ENCODE data around the gene CAPN7. TPM values are rescaled to one million over a fixed set of nuclear protein-coding genes. Genes with fewer than 3 reads are reported as not detected.

The CAPN7 gene
- total RNA-seq, 1 experiment from 2014 or later: 27.7 TPM

DNA sequence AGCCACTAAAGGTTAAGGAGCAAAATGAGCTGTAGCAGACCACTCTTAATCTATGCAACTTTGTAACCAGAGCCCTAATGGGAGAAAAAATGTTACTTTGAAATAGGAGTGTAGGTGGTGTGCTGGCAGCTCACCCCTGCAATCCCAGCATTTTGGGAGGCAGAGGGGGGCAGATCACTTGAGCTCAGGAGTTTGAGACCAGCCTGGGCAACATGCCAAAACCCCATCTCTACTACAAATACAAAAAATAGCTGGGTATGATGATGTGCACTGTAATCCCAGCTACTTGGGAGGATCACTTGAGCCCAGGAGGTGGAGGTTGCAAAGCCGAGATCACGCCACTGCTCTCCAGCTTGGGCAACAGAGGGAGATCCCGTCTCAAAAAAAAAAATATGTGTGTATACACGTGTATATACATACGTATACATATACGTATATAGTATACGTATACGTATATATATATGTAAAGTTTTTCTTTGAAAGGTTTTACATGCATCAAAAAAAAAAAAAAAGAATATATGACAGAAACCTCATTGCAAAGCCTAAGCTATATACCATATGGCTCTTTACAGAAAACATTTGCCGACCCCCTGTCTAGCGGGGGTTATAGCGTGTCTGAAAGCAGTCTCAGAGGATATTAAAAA, 15.7 kb downstream of the CAPN7 start:
- H3K27ac ChIP-seq (ENCODE audit: low read depth, low read length): no peak overlapping the region
- H3K4me3 ChIP-seq (replicated peaks in 1 of 2; ENCODE audit: low read depth in 1 of 2, low read length in 2 of 2): no peak overlapping the region
- H4K20me1 ChIP-seq (ENCODE audit: insufficient read depth): no peaks in the 10 kb centered on the region
- H3K27me3 ChIP-seq (ENCODE audit: insufficient read depth, low read length): no peaks in the 10 kb centered on the region
- DNase-seq (ENCODE audit: low read depth, low spot score) (no peak), ATAC-seq (no peak)
- TF ChIP-seq POLR2AphosphoS5 (IDR thresholded peaks at IDR 0.05; ENCODE audit: low read depth, low read length) (no peak), EZH2phosphoT487 (IDR thresholded peaks at IDR 0.05; ENCODE audit: borderline replicate concordance) (no peak), SIN3A (IDR thresholded peaks at IDR 0.05; ENCODE audit: low read depth) (no peak), EGR1 (IDR thresholded peaks at IDR 0.05; ENCODE audit: low read depth) (no peak), SP1 (IDR thresholded peaks at IDR 0.05; ENCODE audit: low read depth) (no peak), CEBPB (IDR thresholded peaks at IDR 0.05; ENCODE audit: low read depth) (no peak), SRF (IDR thresholded peaks at IDR 0.05; ENCODE audit: low read depth) (no peak), YY1 (IDR thresholded peaks at IDR 0.05; ENCODE audit: extremely low read depth, insufficient replicate concordance, low read depth, low read length) (no peak), ZFX (IDR thresholded peaks at IDR 0.05) (no peak), POLR2A (IDR thresholded peaks at IDR 0.05; ENCODE audit: borderline replicate concordance, extremely low read depth, insufficient read depth, insufficient read length) (no peak), FOSL1 (IDR thresholded peaks at IDR 0.05; ENCODE audit: low read depth) (no peak), CBX3 (IDR thresholded peaks at IDR 0.05; ENCODE audit: low read depth) (no peak), ELF1 (IDR thresholded peaks at IDR 0.05; ENCODE audit: borderline replicate concordance, low read depth) (no peak)
- TF ChIP-seq, protein P1, sequence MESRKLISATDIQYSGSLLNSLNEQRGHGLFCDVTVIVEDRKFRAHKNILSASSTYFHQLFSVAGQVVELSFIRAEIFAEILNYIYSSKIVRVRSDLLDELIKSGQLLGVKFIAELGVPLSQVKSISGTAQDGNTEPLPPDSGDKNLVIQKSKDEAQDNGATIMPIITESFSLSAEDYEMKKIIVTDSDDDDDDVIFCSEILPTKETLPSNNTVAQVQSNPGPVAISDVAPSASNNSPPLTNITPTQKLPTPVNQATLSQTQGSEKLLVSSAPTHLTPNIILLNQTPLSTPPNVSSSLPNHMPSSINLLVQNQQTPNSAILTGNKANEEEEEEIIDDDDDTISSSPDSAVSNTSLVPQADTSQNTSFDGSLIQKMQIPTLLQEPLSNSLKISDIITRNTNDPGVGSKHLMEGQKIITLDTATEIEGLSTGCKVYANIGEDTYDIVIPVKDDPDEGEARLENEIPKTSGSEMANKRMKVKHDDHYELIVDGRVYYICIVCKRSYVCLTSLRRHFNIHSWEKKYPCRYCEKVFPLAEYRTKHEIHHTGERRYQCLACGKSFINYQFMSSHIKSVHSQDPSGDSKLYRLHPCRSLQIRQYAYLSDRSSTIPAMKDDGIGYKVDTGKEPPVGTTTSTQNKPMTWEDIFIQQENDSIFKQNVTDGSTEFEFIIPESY (IDR thresholded peaks at IDR 0.05; ENCODE audit: extremely low read depth, insufficient replicate concordance, low read length): no peak
- TF ChIP-seq, protein P2, sequence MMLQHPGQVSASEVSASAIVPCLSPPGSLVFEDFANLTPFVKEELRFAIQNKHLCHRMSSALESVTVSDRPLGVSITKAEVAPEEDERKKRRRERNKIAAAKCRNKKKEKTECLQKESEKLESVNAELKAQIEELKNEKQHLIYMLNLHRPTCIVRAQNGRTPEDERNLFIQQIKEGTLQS (IDR thresholded peaks at IDR 0.05): no peak
- TF ChIP-seq, protein P3, sequence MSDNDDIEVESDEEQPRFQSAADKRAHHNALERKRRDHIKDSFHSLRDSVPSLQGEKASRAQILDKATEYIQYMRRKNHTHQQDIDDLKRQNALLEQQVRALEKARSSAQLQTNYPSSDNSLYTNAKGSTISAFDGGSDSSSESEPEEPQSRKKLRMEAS (IDR thresholded peaks at IDR 0.05): no peak
- TF ChIP-seq, protein P4, sequence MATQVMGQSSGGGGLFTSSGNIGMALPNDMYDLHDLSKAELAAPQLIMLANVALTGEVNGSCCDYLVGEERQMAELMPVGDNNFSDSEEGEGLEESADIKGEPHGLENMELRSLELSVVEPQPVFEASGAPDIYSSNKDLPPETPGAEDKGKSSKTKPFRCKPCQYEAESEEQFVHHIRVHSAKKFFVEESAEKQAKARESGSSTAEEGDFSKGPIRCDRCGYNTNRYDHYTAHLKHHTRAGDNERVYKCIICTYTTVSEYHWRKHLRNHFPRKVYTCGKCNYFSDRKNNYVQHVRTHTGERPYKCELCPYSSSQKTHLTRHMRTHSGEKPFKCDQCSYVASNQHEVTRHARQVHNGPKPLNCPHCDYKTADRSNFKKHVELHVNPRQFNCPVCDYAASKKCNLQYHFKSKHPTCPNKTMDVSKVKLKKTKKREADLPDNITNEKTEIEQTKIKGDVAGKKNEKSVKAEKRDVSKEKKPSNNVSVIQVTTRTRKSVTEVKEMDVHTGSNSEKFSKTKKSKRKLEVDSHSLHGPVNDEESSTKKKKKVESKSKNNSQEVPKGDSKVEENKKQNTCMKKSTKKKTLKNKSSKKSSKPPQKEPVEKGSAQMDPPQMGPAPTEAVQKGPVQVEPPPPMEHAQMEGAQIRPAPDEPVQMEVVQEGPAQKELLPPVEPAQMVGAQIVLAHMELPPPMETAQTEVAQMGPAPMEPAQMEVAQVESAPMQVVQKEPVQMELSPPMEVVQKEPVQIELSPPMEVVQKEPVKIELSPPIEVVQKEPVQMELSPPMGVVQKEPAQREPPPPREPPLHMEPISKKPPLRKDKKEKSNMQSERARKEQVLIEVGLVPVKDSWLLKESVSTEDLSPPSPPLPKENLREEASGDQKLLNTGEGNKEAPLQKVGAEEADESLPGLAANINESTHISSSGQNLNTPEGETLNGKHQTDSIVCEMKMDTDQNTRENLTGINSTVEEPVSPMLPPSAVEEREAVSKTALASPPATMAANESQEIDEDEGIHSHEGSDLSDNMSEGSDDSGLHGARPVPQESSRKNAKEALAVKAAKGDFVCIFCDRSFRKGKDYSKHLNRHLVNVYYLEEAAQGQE (IDR thresholded peaks at IDR 0.05; ENCODE audit: low read depth): no peak
- H3K79me2 ChIP-seq (ENCODE audit: insufficient read depth, low read length): no peaks in the 10 kb centered on the region
- no peak overlapping the region for H3K9ac ChIP-seq (ENCODE audit: low read length)
- H3K4me1 ChIP-seq (ENCODE audit: control insufficient read depth in 1 of 2, insufficient read depth in 2 of 2, low read length in 2 of 2): no peaks in the 10 kb centered on the region
- no peak overlapping the region for H2AFZ ChIP-seq (ENCODE audit: low read depth, low read length, poor library complexity, severe bottlenecking)
- no peaks in the 10 kb centered on the region for H3K9me2 ChIP-seq (ENCODE audit: insufficient read depth)
- H3K36me3 ChIP-seq (ENCODE audit: control insufficient read depth in 1 of 2, insufficient read depth in 2 of 2, low read length in 2 of 2): peaks cover 16 to 51% of the 10 kb centered on the region in 2 experiments; a peak in 3 of 4 replicates
- H3K9me3 ChIP-seq (ENCODE audit: control insufficient read depth in 1 of 2, insufficient read depth in 1 of 2, low read depth in 1 of 2, low read length in 2 of 2): no peaks in the 10 kb centered on the region
- POLR2A ChIA-PET: no interaction called here
- CTCF ChIA-PET: no interaction called here
- H3K4me2 ChIP-seq (ENCODE audit: low read length): no peak overlapping the region
- intact Hi-C loops (cut with micrococcal nuclease): no loop called here
- RAD21 ChIA-PET (ENCODE audit: low non-redundant PET in 1 of 2, low total read pairs in 2 of 2, uncharacterized antibody in 2 of 2, unreplicated experiment in 2 of 2): no interaction called here
- no TSS peak for BruUV-seq (replicated peaks)
